ENCODE measurements around the gene CASP2. TPM values are rescaled to one million over a fixed set of nuclear protein-coding genes. Genes with fewer than 3 reads are reported as not detected.

The CASP2 gene
- 6.8 and 9.6 TPM in 2 replicates for total RNA-seq

GRCh38 chr7:143287935-143288826 lies at the start of gene CASP2:
Gene CASP2 (plus strand): TSS chr7:143288351. CDS start chr7:143288456, 105 bp downstream.
- Histone ChIP-seq H3K36me3 (ENCODE audit: control insufficient read depth, insufficient read depth, low read length) (peaks cover 1% of the 10 kb centered on the region), H3K4me3 (ENCODE audit: low read depth, low read length) (peak within 1 kb of the TSS; percentile 84), H3K27me3 (ENCODE audit: control insufficient read depth, insufficient read depth, low read length) (no peaks in the 10 kb centered on the region)
- FAIRE-seq (no peak), DNase-seq (ENCODE audit: low read depth) (peak; percentile 87)
- TF ChIP-seq CTCF (IDR thresholded peaks at IDR 0.05; ENCODE audit: insufficient read depth, low read length, severe bottlenecking): peak; percentile 32

- DNase-seq (ENCODE audit: low read depth): peak; percentile 54
- Histone ChIP-seq H3K4me3 (ENCODE audit: low read depth, low read length) (no peak overlapping the region), H3K27me3 (ENCODE audit: control insufficient read depth, insufficient read depth, low read length) (no peaks in the 10 kb centered on the region), H3K36me3 (ENCODE audit: control insufficient read depth, insufficient read depth, low read length) (no peaks in the 10 kb centered on the region)
- no peak for FAIRE-seq
- no peak for TF ChIP-seq CTCF (IDR thresholded peaks at IDR 0.05; ENCODE audit: insufficient read depth, low read length, severe bottlenecking)
Measured at GRCh38 chr7:143239813-143240212, 48.3 kb upstream of the CASP2 start.

GRCh38 chr7:143240291-143241168 lies 47.6 kb upstream of the CASP2 start:
- peak; percentile 79 for DNase-seq (ENCODE audit: low read depth)
- no peaks in the 10 kb centered on the region for H3K27me3 ChIP-seq (ENCODE audit: control insufficient read depth, insufficient read depth, low read length)

GRCh38 chr7:143242306-143242705 lies 45.8 kb upstream of the CASP2 start:
- FAIRE-seq: no peak

More at GRCh38 chr7:143240291-143241168, 47.6 kb upstream of the CASP2 start:
- H3K4me3 ChIP-seq (ENCODE audit: low read depth, low read length): no peak overlapping the region
- H3K36me3 ChIP-seq (ENCODE audit: control insufficient read depth, insufficient read depth, low read length): no peaks in the 10 kb centered on the region
- no peak for FAIRE-seq
- peak; percentile 81 for TF ChIP-seq CTCF (IDR thresholded peaks at IDR 0.05; ENCODE audit: insufficient read depth, low read length, severe bottlenecking)

GRCh38 chr7:143243111-143243510 lies 45.0 kb upstream of the CASP2 start:
- FAIRE-seq (no peak), DNase-seq (ENCODE audit: low read depth) (no peak)
- H3K36me3 ChIP-seq (ENCODE audit: control insufficient read depth, insufficient read depth, low read length): no peaks in the 10 kb centered on the region
- TF ChIP-seq CTCF (IDR thresholded peaks at IDR 0.05; ENCODE audit: insufficient read depth, low read length, severe bottlenecking): no peak
- H3K27me3 ChIP-seq (ENCODE audit: control insufficient read depth, insufficient read depth, low read length): no peaks in the 10 kb centered on the region
- H3K4me3 ChIP-seq (ENCODE audit: low read depth, low read length): no peak overlapping the region

More at GRCh38 chr7:143242306-143242705, 45.8 kb upstream of the CASP2 start:
- Histone ChIP-seq H3K36me3 (ENCODE audit: control insufficient read depth, insufficient read depth, low read length) (no peaks in the 10 kb centered on the region), H3K27me3 (ENCODE audit: control insufficient read depth, insufficient read depth, low read length) (no peaks in the 10 kb centered on the region), H3K4me3 (ENCODE audit: low read depth, low read length) (no peak overlapping the region)
- DNase-seq (ENCODE audit: low read depth): no peak
- TF ChIP-seq CTCF (IDR thresholded peaks at IDR 0.05; ENCODE audit: insufficient read depth, low read length, severe bottlenecking): no peak

All from bronchial epithelial cell (primary cell).